Smooth muscle cell (in vitro differentiated cells): ENCODE measurements around the gene DPY19L1. TPM values are rescaled to one million over a fixed set of nuclear protein-coding genes. Genes with fewer than 3 reads are reported as not detected.
"Not testable (repeated sequence)": the region's sequence is repeated elsewhere in the genome, so short reads cannot be mapped to it uniquely, and the experiment has no call there.

Experiments used
- DNase-seq: peaks from one replicate; lab custom pipeline; 2025; ENCODE audit not compliant: unreplicated experiment; lab: John Stamatoyannopoulos, UW
- H2AFZ ChIP-seq: fragments of 200-600 bp; sonication (generic); 2 replicates; pipeline ENCODE4 v1.6.0; 2016; ENCODE audit warnings: antibody characterized with exemption, low read depth, mild to moderate bottlenecking
- H3F3A ChIP-seq: fragments of 200-600 bp; sonication (generic); 2 replicates; pipeline ENCODE4 v1.6.0; 2017; ENCODE audit warnings: antibody characterized with exemption, low read depth
- H3K27ac ChIP-seq: fragments of 200-600 bp; sonication (generic); 2 replicates; pipeline ENCODE4 v1.5.1; 2016; ENCODE audit warnings: low read depth, mild to moderate bottlenecking
- H3K27me3 ChIP-seq: fragments of 200-600 bp; sonication (generic); 2 replicates; pipeline ENCODE4 v1.6.1; 2016; ENCODE audit warnings: low read depth, mild to moderate bottlenecking
- H3K36me3 ChIP-seq: fragments of 200-600 bp; sonication (generic); 2 replicates; pipeline ENCODE4 v1.5.1; 2016; ENCODE audit warnings: low read depth
- H3K4me1 ChIP-seq: fragments of 200-600 bp; sonication (generic); 2 replicates; pipeline ENCODE4 v1.5.1; 2016; ENCODE audit warnings: low read depth
- H3K4me2 ChIP-seq: fragments of 200-600 bp; sonication (generic); 2 replicates; pipeline ENCODE4 v1.6.0; 2016; ENCODE audit warnings: mild to moderate bottlenecking
- H3K4me3 ChIP-seq: fragments of 200-600 bp; sonication (generic); 2 replicates; pipeline ENCODE4 v1.5.1; 2016; ENCODE audit warnings: mild to moderate bottlenecking
- H3K79me2 ChIP-seq: fragments of 200-600 bp; sonication (generic); 2 replicates; pipeline ENCODE4 v1.6.0; 2016; ENCODE audit warnings: low read depth, mild to moderate bottlenecking
- H3K9ac ChIP-seq: fragments of 200-600 bp; sonication (generic); 2 replicates; pipeline ENCODE4 v1.6.0; 2016; ENCODE audit warnings: low read depth
- H3K9me3 ChIP-seq: fragments of 200-600 bp; sonication (generic); replicated peaks from 2 replicates; pipeline ENCODE4 v1.5.1; 2016; ENCODE audit warnings: low read depth
- H4K20me1 ChIP-seq: fragments of 200-600 bp; sonication (generic); 2 replicates; pipeline ENCODE4 v1.6.0; 2016; ENCODE audit warnings: low read depth
- CTCF ChIP-seq: fragments of 200-600 bp; sonication (generic); IDR thresholded peaks from 2 replicates; pipeline ENCODE4 v1.5.1; 2017; ENCODE audit warnings: borderline replicate concordance, mild to moderate bottlenecking, antibody characterized with exemption; ENCODE audit not compliant: insufficient read depth, poor library complexity, severe bottlenecking
- whole genome bisulfite sequencing: methylation state at CpG from one replicate; pipeline ENCODE4 v1.1.7; 2016; ENCODE audit warnings: low lambda C conversion rate; 5-methylcytosine and 5-hydroxymethylcytosine counted together
- polyA plus RNA-seq: library from polyadenylated mRNA; unstranded; fragments of >200 nt; fragmentation: Nextera tagmentation; extraction: Ambion mirVana; gene quantifications from 2 replicates; pipeline ENCODE4 v1.2.1, GENCODE V29; 2016
- total RNA-seq: library from RNA; depleted of rRNA; stranded (reverse); fragments of >200 nt; gene quantifications from 2 replicates; pipeline ENCODE4 v1.2.3, GENCODE V29; 2014

DPY19L1 gene
- total and polyA plus RNA-seq, 2 experiments from 2014 or later, result 14.5 to 38.2 TPM

GRCh38 chr7:35057505-35058451 lies 20.5 kb upstream of the DPY19L1 start:
- not testable (repeated sequence) for DNase-seq, H3K79me2 ChIP-seq, H3F3A ChIP-seq, H3K9me3 ChIP-seq, H4K20me1 ChIP-seq, H3K27ac ChIP-seq, H3K36me3 ChIP-seq, H3K4me2 ChIP-seq, H3K9ac ChIP-seq, H2AFZ ChIP-seq, H3K4me3 ChIP-seq, H3K27me3 ChIP-seq, H3K4me1 ChIP-seq
- WGBS, result 74% methylated on average over 11 of the region's 11 CpGs

- H3K4me3 ChIP-seq, DNase-seq, H3K27me3 ChIP-seq, H3K4me1 ChIP-seq, H3K9me3 ChIP-seq, H2AFZ ChIP-seq, H3F3A ChIP-seq, H3K9ac ChIP-seq, H3K36me3 ChIP-seq, H3K27ac ChIP-seq, H3K4me2 ChIP-seq, H4K20me1 ChIP-seq, H3K79me2 ChIP-seq: not testable (repeated sequence)
- WGBS, result 88% methylated on average over 2 of the region's 2 CpGs
- peak; percentile 38 for TF ChIP-seq CTCF
Measured at GRCh38 chr7:35055733-35056132, 18.4 kb upstream of the DPY19L1 start.

- peak overlapping the region; percentile 72 for H3K4me2 ChIP-seq
- not testable (repeated sequence) for DNase-seq
- WGBS, result 18% methylated on average over 4 of the region's 4 CpGs
Measured at GRCh38 chr7:35053488-35054175, 16.3 kb upstream of the DPY19L1 start.

GRCh38 chr7:35048390-35048789 lies 11.1 kb upstream of the DPY19L1 start:
- H3K9ac ChIP-seq, H3K4me3 ChIP-seq, DNase-seq, H3K9me3 ChIP-seq, H3F3A ChIP-seq, H4K20me1 ChIP-seq, H3K27ac ChIP-seq, H3K4me1 ChIP-seq, H2AFZ ChIP-seq, H3K79me2 ChIP-seq, H3K4me2 ChIP-seq, H3K36me3 ChIP-seq, H3K27me3 ChIP-seq: not testable (repeated sequence)
- WGBS, result 97% methylated on average over 2 of the region's 2 CpGs

More at GRCh38 chr7:35053488-35054175, 16.3 kb upstream of the DPY19L1 start:
- H3K27me3 ChIP-seq, H4K20me1 ChIP-seq, H3K79me2 ChIP-seq, H3K9ac ChIP-seq, H2AFZ ChIP-seq, H3K9me3 ChIP-seq, H3F3A ChIP-seq, H3K36me3 ChIP-seq, H3K4me3 ChIP-seq, H3K4me1 ChIP-seq: not testable (repeated sequence)
- H3K27ac ChIP-seq, result peak overlapping the region; percentile 49

GRCh38 chr7:35047912-35048305 lies 10.6 kb upstream of the DPY19L1 start:
- H3K79me2 ChIP-seq, H4K20me1 ChIP-seq, H3K9me3 ChIP-seq, DNase-seq, H3F3A ChIP-seq, H3K27ac ChIP-seq, H3K27me3 ChIP-seq, H2AFZ ChIP-seq, H3K9ac ChIP-seq, H3K4me1 ChIP-seq, H3K4me2 ChIP-seq, H3K4me3 ChIP-seq, H3K36me3 ChIP-seq: not testable (repeated sequence)
- WGBS, result 98% methylated on average over 2 of the region's 2 CpGs

GRCh38 chr7:35047263-35047911 lies 10.1 kb upstream of the DPY19L1 start:
- not testable (repeated sequence) for H3K9ac ChIP-seq, H2AFZ ChIP-seq, H3K4me3 ChIP-seq, H3K27ac ChIP-seq, H3K4me2 ChIP-seq, H3K9me3 ChIP-seq, H3F3A ChIP-seq, H4K20me1 ChIP-seq, DNase-seq, H3K36me3 ChIP-seq, H3K4me1 ChIP-seq, H3K79me2 ChIP-seq, H3K27me3 ChIP-seq
- WGBS, result 85% methylated on average over 3 of the region's 3 CpGs

GRCh38 chr7:35043301-35043700 lies 6.0 kb upstream of the DPY19L1 start:
- not testable (repeated sequence) for H3K27ac ChIP-seq, H3K4me2 ChIP-seq, H3K4me1 ChIP-seq, H4K20me1 ChIP-seq, H3K36me3 ChIP-seq, H3K9me3 ChIP-seq, H3K79me2 ChIP-seq, H3K9ac ChIP-seq, DNase-seq, H3F3A ChIP-seq, H2AFZ ChIP-seq, H3K4me3 ChIP-seq, H3K27me3 ChIP-seq
- WGBS, result 94% methylated on average over 2 of the region's 2 CpGs
